Measurements from ENCODE around the gene CYB561D2.
"Not testable (repeated sequence)": the region's sequence is repeated elsewhere in the genome, so short reads cannot be mapped to it uniquely, and the experiment has no call there.

Gene CYB561D2

GRCh38 chr3:50350527-50351322 is at the start of gene CYB561D2, which contains the start of gene NPRL2:
TSS of gene CYB561D2 (plus strand) at chr3:50350862. CDS start at chr3:50351434, 572 bp downstream.
TSS of gene NPRL2 (minus strand) at chr3:50350775. CDS start at chr3:50350652, 123 bp downstream.
- peak; percentile 99 for DNase-seq

GRCh38 chr3:50302095-50303012 is 48.3 kb upstream of the CYB561D2 start:
- DNase-seq = no peak

- no peak for DNase-seq
These were observed 47.4 kb upstream of the CYB561D2 start, which contains the start of gene HYAL1 for GRCh38 chr3:50303013-50303815. TSS of gene HYAL1 (minus strand) at chr3:50303574. CDS start at chr3:50302956, 618 bp downstream.

GRCh38 chr3:50304601-50305000 is 46.1 kb upstream of the CYB561D2 start:
- DNase-seq = no peak

GRCh38 chr3:50312041-50312440 is 38.6 kb upstream of the CYB561D2 start:
- DNase-seq = not testable (repeated sequence)

- DNase-seq = no peak
These were observed 36.3 kb upstream of the CYB561D2 start for GRCh38 chr3:50314342-50314741.

- no peak for DNase-seq
These were observed 35.8 kb upstream of the CYB561D2 start for GRCh38 chr3:50314816-50315215.

- peak; percentile 60 for DNase-seq
These were observed 33.9 kb upstream of the CYB561D2 start for GRCh38 chr3:50316657-50317242.

GRCh38 chr3:50317300-50317699 is 33.4 kb upstream of the CYB561D2 start:
- DNase-seq = no peak

GRCh38 chr3:50318163-50318562 is 32.5 kb upstream of the CYB561D2 start:
- DNase-seq = no peak

- no peak for DNase-seq
These were observed 32.0 kb upstream of the CYB561D2 start for GRCh38 chr3:50318615-50319014.

GRCh38 chr3:50319181-50319893 is 31.3 kb upstream of the CYB561D2 start:
- no peak for DNase-seq

- no peak for DNase-seq
These were observed 30.6 kb upstream of the CYB561D2 start for GRCh38 chr3:50319894-50320625.

GRCh38 chr3:50320853-50321335 is 29.8 kb upstream of the CYB561D2 start:
- peak; percentile 79 for DNase-seq

GRCh38 chr3:50321336-50322114 is 29.1 kb upstream of the CYB561D2 start:
- DNase-seq = peak; percentile 91

GRCh38 chr3:50322115-50322385 is 28.6 kb upstream of the CYB561D2 start:
- no peak for DNase-seq

GRCh38 chr3:50322386-50323091 is 28.1 kb upstream of the CYB561D2 start, which contains the start of gene HYAL2:
TSS of gene HYAL2 (minus strand) at chr3:50322745. CDS start at chr3:50320489, 2,256 bp downstream.
- DNase-seq = no peak

- DNase-seq = no peak
These were observed 27.5 kb upstream of the CYB561D2 start for GRCh38 chr3:50323092-50323600.

- DNase-seq = no peak
These were observed 27.0 kb upstream of the CYB561D2 start for GRCh38 chr3:50323614-50324199.
